ENCODE measurements around the gene CERCAM.

The CERCAM gene

GRCh38 chr9:128429513-128430086, 8.9 kb downstream of the CERCAM start:
- TF ChIP-seq POLR2AphosphoS5 (IDR thresholded peaks at IDR 0.05; ENCODE audit: low read depth) (no peak), REST (IDR thresholded peaks at IDR 0.05; ENCODE audit: insufficient replicate concordance, low read depth) (no peak), CTCF (IDR thresholded peaks at IDR 0.05; ENCODE audit: insufficient read depth, low read length) (no peak), SPI1 (IDR thresholded peaks at IDR 0.05; ENCODE audit: borderline replicate concordance, low read depth) (no peak), GABPA (IDR thresholded peaks at IDR 0.05; ENCODE audit: low read depth) (no peak)
- no peaks in the 10 kb centered on the region for H3K27me3 ChIP-seq (ENCODE audit: insufficient read depth, poor library complexity, severe bottlenecking)
- no peak overlapping the region for H3K27ac ChIP-seq (replicated peaks)
- no peak for DNase-seq (ENCODE audit: low read depth in 1 of 2, low spot score in 1 of 2)
- H3K4me3 ChIP-seq (replicated peaks; ENCODE audit: insufficient read depth, low read length), result no peak overlapping the region

DNA sequence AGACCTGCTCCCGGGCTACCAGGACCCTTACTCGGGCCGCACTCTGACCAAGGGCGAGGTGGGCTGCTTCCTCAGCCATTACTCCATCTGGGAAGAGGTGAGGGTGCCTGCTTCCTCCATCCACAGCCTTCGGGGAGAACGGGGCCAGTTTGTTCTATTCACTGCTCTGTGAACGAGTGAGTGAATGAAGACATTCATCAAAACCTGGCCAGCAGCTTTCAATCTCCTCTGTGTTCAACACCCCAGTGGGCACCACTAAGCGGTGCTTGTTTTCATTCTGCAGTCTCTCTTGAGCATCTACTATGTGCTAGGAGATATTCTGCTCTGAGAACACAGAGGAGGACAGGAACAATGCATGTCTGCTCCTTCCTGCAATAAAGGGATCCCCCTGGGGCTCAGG, 10.6 kb downstream of the CERCAM start:
- no peak for DNase-seq (ENCODE audit: low read depth in 1 of 2, low spot score in 1 of 2)
- H3K27ac ChIP-seq (replicated peaks), result no peak overlapping the region
- TF ChIP-seq SPI1 (IDR thresholded peaks at IDR 0.05; ENCODE audit: borderline replicate concordance, low read depth) (no peak), GABPA (IDR thresholded peaks at IDR 0.05; ENCODE audit: low read depth) (no peak), CTCF (IDR thresholded peaks at IDR 0.05; ENCODE audit: insufficient read depth, low read length) (no peak), REST (IDR thresholded peaks at IDR 0.05; ENCODE audit: insufficient replicate concordance, low read depth) (no peak), POLR2AphosphoS5 (IDR thresholded peaks at IDR 0.05; ENCODE audit: low read depth) (no peak)

DNA sequence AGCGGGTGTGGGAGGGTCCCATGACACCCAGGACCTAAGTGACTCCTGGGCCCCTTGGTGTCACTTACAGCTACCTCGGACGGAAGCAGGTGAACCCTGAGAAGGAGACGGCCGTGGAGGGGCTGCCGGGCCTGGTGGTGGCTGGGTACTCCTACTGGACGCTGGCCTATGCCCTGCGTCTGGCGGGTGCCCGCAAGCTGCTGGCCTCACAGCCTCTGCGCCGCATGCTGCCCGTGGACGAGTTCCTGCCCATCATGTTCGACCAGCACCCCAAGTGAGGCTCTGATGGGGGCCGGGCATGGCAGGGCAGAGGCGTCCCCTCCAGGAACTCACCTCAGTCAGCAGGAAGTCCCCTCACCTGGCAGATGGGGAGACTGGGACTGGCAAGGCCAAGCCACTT, 13.7 kb downstream of the CERCAM start:
- no peak for TF ChIP-seq CTCF (IDR thresholded peaks at IDR 0.05; ENCODE audit: insufficient read depth, low read length)
- no peak for TF ChIP-seq SPI1 (IDR thresholded peaks at IDR 0.05; ENCODE audit: borderline replicate concordance, low read depth)
- no peak for TF ChIP-seq GABPA (IDR thresholded peaks at IDR 0.05; ENCODE audit: low read depth)
- no peak for TF ChIP-seq POLR2AphosphoS5 (IDR thresholded peaks at IDR 0.05; ENCODE audit: low read depth)
- TF ChIP-seq REST (IDR thresholded peaks at IDR 0.05; ENCODE audit: insufficient replicate concordance, low read depth), result no peak
- Histone ChIP-seq H3K4me3 (replicated peaks; ENCODE audit: insufficient read depth, low read length) (no peak overlapping the region), H3K27me3 (ENCODE audit: insufficient read depth, poor library complexity, severe bottlenecking) (no peaks in the 10 kb centered on the region), H3K27ac (replicated peaks) (no peak overlapping the region)
- DNase-seq (ENCODE audit: low read depth in 1 of 2, low spot score in 1 of 2), result no peak

More for the DNA sequence above, 10.6 kb downstream of the CERCAM start:
- Histone ChIP-seq H3K4me3 (replicated peaks; ENCODE audit: insufficient read depth, low read length) (no peak overlapping the region), H3K27me3 (ENCODE audit: insufficient read depth, poor library complexity, severe bottlenecking) (no peaks in the 10 kb centered on the region)

Measured in HL-60 (cell line).